ENCODE measurements around the gene CETP.

Gene CETP

DNA sequence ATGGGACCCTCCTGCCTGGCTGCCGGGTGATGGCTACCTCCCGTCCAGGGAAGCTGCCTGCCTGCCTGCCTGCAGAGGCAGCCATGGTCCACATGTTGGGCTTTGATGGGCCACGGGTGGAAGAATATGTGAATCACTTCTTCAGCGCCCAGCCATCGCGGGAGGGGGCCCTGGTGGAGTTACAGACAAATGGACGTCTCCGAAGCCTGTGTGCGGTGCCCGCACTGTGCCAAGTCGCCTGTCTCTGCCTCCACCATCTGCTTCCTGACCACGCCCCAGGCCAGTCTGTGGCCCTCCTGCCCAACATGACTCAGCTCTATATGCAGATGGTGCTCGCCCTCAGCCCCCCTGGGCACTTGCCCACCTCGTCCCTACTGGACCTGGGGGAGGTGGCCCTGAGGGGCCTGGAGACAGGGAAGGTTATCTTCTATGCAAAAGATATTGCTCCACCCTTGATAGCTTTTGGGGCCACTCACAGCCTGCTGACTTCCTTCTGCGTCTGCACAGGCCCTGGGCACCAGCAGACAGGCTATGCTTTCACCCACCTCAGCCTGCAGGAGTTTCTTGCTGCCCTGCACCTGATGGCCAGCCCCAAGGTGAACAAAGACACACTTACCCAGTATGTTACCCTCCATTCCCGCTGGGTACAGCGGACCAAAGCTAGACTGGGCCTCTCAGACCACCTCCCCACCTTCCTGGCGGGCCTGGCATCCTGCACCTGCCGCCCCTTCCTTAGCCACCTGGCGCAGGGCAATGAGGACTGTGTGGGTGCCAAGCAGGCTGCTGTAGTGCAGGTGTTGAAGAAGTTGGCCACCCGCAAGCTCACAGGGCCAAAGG is 64.4 kb downstream of the CETP start:
- no peak for TF ChIP-seq CTCF (conservative IDR thresholded peaks at IDR 0.05; ENCODE audit: control insufficient read depth, insufficient read depth, low read depth, low read length)
- no peak for DNase-seq (ENCODE audit: low read depth)
- no peak overlapping the region for H3K4me3 ChIP-seq (ENCODE audit: control insufficient read depth, low read depth, low read length)

GRCh38 chr16:57026778-57027062 is 65.0 kb downstream of the CETP start:
- H3K4me3 ChIP-seq (ENCODE audit: control insufficient read depth, low read depth, low read length), result no peak overlapping the region
- TF ChIP-seq CTCF (conservative IDR thresholded peaks at IDR 0.05; ENCODE audit: control insufficient read depth, insufficient read depth, low read depth, low read length), result no peak

GRCh38 chr16:57027067-57027466 is 65.3 kb downstream of the CETP start:
- no peak overlapping the region for H3K4me3 ChIP-seq (ENCODE audit: control insufficient read depth, low read depth, low read length)
- no peak for TF ChIP-seq CTCF (conservative IDR thresholded peaks at IDR 0.05; ENCODE audit: control insufficient read depth, insufficient read depth, low read depth, low read length)
- DNase-seq (ENCODE audit: low read depth), result no peak

More at GRCh38 chr16:57026778-57027062, 65.0 kb downstream of the CETP start:
- no peak for DNase-seq (ENCODE audit: low read depth)

DNA sequence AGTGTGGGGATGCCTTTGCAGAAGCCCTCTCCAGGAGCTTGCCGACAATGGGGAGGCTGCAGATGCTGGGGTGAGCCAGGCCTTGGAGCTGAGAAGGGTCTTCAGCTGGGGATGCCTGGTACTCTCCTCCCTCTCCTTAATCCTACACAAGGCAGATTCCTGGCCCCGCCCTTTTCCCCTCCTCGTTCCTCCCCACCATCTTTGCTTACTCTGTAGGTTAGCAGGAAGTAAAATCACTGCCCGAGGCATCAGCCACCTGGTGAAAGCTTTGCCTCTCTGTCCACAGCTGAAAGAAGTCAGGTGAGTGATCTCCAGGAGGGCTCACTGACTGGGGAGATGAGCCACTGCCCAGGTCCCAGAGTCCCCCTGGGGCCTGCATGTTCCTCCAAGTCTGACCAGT is 66.3 kb downstream of the CETP start:
- TF ChIP-seq CTCF (conservative IDR thresholded peaks at IDR 0.05; ENCODE audit: control insufficient read depth, insufficient read depth, low read depth, low read length), result no peak
- no peak for DNase-seq (ENCODE audit: low read depth)
- H3K4me3 ChIP-seq (ENCODE audit: control insufficient read depth, low read depth, low read length), result no peak overlapping the region

- DNase-seq (ENCODE audit: low read depth), result peak; percentile 53
- TF ChIP-seq CTCF (conservative IDR thresholded peaks at IDR 0.05; ENCODE audit: control insufficient read depth, insufficient read depth, low read depth, low read length), result no peak
- no peak overlapping the region for H3K4me3 ChIP-seq (ENCODE audit: control insufficient read depth, low read depth, low read length)
These were observed 67.7 kb downstream of the CETP start for GRCh38 chr16:57029161-57030160.

DNA sequence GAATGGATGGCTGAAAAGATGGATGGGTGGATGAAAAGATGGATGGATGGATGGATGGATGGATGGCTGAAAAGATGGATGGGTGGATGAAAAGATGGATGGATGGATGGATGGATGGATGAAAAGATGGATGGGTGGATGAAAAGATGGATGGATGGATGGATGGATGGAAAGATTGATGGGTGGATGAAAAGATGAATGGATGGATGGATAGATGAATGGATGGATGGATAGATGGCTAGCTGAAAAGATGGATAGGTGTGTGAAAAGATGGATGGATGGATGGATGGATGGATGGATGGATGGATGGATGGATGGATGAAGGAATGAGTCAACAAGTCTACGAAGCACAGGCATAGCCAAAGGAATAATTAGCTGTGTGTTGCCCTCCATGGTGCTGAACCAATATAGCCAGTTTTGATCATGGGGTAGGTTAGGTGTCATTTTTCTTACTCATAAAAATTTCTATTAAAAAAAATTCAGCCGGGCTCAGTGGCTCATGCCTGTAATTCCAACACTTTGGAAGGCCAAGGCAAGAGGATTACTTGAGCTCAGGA is 68.7 kb downstream of the CETP start:
- H3K4me3 ChIP-seq (ENCODE audit: control insufficient read depth, low read depth, low read length), result no peak overlapping the region
- TF ChIP-seq CTCF (conservative IDR thresholded peaks at IDR 0.05; ENCODE audit: control insufficient read depth, insufficient read depth, low read depth, low read length), result no peak

More for the DNA sequence above, 68.7 kb downstream of the CETP start:
- DNase-seq (ENCODE audit: low read depth), result no peak

Data from fibroblast of mammary gland (primary cell).